ENCODE measurements around the gene GYPB.
"Not testable (repeated sequence)": the region's sequence is repeated elsewhere in the genome, so short reads cannot be mapped to it uniquely, and the experiment has no call there.

The GYPB gene

GRCh38 chr4:144003205-144003889 is 15.8 kb downstream of the GYPB start:
- H2AFZ ChIP-seq (ENCODE audit: low read depth, low read length); H3K36me3 ChIP-seq (ENCODE audit: insufficient read depth, low read length); H3K4me1 ChIP-seq (ENCODE audit: insufficient read depth, low read length); H3K4me3 ChIP-seq (ENCODE audit: low read length); H3K9me3 ChIP-seq (ENCODE audit: low read length); H3K27me3 ChIP-seq (ENCODE audit: insufficient read depth, low read length): not testable (repeated sequence)

GRCh38 chr4:144000331-144000995 is 18.7 kb downstream of the GYPB start:
- not testable (repeated sequence) for H3K4me1 ChIP-seq (ENCODE audit: insufficient read depth, low read length); H3K4me3 ChIP-seq (ENCODE audit: low read length); H3K36me3 ChIP-seq (ENCODE audit: insufficient read depth, low read length); H2AFZ ChIP-seq (ENCODE audit: low read depth, low read length); H3K9me3 ChIP-seq (ENCODE audit: low read length); H3K27me3 ChIP-seq (ENCODE audit: insufficient read depth, low read length)

GRCh38 chr4:143996193-143996592 is 23.0 kb downstream of the GYPB start:
- H3K4me3 ChIP-seq (ENCODE audit: low read length); H3K4me1 ChIP-seq (ENCODE audit: insufficient read depth, low read length); H3K36me3 ChIP-seq (ENCODE audit: insufficient read depth, low read length); H2AFZ ChIP-seq (ENCODE audit: low read depth, low read length); H3K27me3 ChIP-seq (ENCODE audit: insufficient read depth, low read length); H3K9me3 ChIP-seq (ENCODE audit: low read length): not testable (repeated sequence)

- not testable (repeated sequence) for H3K9me3 ChIP-seq (ENCODE audit: low read length); H2AFZ ChIP-seq (ENCODE audit: low read depth, low read length); H3K4me1 ChIP-seq (ENCODE audit: insufficient read depth, low read length); H3K4me3 ChIP-seq (ENCODE audit: low read length); H3K27me3 ChIP-seq (ENCODE audit: insufficient read depth, low read length); H3K36me3 ChIP-seq (ENCODE audit: insufficient read depth, low read length)
Measured at GRCh38 chr4:143991761-143992160, 27.4 kb downstream of the GYPB start.

- H3K4me3 ChIP-seq (ENCODE audit: low read length); H3K27me3 ChIP-seq (ENCODE audit: insufficient read depth, low read length); H3K9me3 ChIP-seq (ENCODE audit: low read length); H3K36me3 ChIP-seq (ENCODE audit: insufficient read depth, low read length); H3K4me1 ChIP-seq (ENCODE audit: insufficient read depth, low read length); H2AFZ ChIP-seq (ENCODE audit: low read depth, low read length): not testable (repeated sequence)
Measured at GRCh38 chr4:143990717-143991116, 28.5 kb downstream of the GYPB start.

- H3K9me3 ChIP-seq (ENCODE audit: low read length), result no peaks in the 10 kb centered on the region
- no peaks in the 10 kb centered on the region for H3K27me3 ChIP-seq (ENCODE audit: insufficient read depth, low read length)
- no peaks in the 10 kb centered on the region for H3K36me3 ChIP-seq (ENCODE audit: insufficient read depth, low read length)
- no peak overlapping the region for H2AFZ ChIP-seq (ENCODE audit: low read depth, low read length)
- no peaks in the 10 kb centered on the region for H3K4me1 ChIP-seq (ENCODE audit: insufficient read depth, low read length)
- no peak overlapping the region for H3K4me3 ChIP-seq (ENCODE audit: low read length)
Measured at GRCh38 chr4:143986180-143986579, 33.0 kb downstream of the GYPB start.

- H3K9me3 ChIP-seq (ENCODE audit: low read length); H3K4me3 ChIP-seq (ENCODE audit: low read length); H2AFZ ChIP-seq (ENCODE audit: low read depth, low read length); H3K36me3 ChIP-seq (ENCODE audit: insufficient read depth, low read length); H3K27me3 ChIP-seq (ENCODE audit: insufficient read depth, low read length); H3K4me1 ChIP-seq (ENCODE audit: insufficient read depth, low read length): not testable (repeated sequence)
Measured at GRCh38 chr4:143980776-143981175, 38.4 kb downstream of the GYPB start.

- H3K4me3 ChIP-seq (ENCODE audit: low read length); H2AFZ ChIP-seq (ENCODE audit: low read depth, low read length); H3K36me3 ChIP-seq (ENCODE audit: insufficient read depth, low read length); H3K4me1 ChIP-seq (ENCODE audit: insufficient read depth, low read length); H3K27me3 ChIP-seq (ENCODE audit: insufficient read depth, low read length); H3K9me3 ChIP-seq (ENCODE audit: low read length): not testable (repeated sequence)
Measured at GRCh38 chr4:143975527-143975926, 43.7 kb downstream of the GYPB start.

GRCh38 chr4:143974021-143974420 is 45.2 kb downstream of the GYPB start:
- not testable (repeated sequence) for H3K4me3 ChIP-seq (ENCODE audit: low read length); H3K36me3 ChIP-seq (ENCODE audit: insufficient read depth, low read length); H3K4me1 ChIP-seq (ENCODE audit: insufficient read depth, low read length); H2AFZ ChIP-seq (ENCODE audit: low read depth, low read length); H3K9me3 ChIP-seq (ENCODE audit: low read length); H3K27me3 ChIP-seq (ENCODE audit: insufficient read depth, low read length)

- Histone ChIP-seq H3K4me3 (ENCODE audit: low read length) (no peak overlapping the region), H3K36me3 (ENCODE audit: insufficient read depth, low read length) (no peaks in the 10 kb centered on the region), H2AFZ (ENCODE audit: low read depth, low read length) (no peak overlapping the region), H3K4me1 (ENCODE audit: insufficient read depth, low read length) (no peaks in the 10 kb centered on the region), H3K27me3 (ENCODE audit: insufficient read depth, low read length) (no peaks in the 10 kb centered on the region), H3K9me3 (ENCODE audit: low read length) (no peaks in the 10 kb centered on the region)
Measured at GRCh38 chr4:143961075-143961474, 58.1 kb downstream of the GYPB start.

- not testable (repeated sequence) for H3K4me3 ChIP-seq (ENCODE audit: low read length); H2AFZ ChIP-seq (ENCODE audit: low read depth, low read length); H3K27me3 ChIP-seq (ENCODE audit: insufficient read depth, low read length); H3K36me3 ChIP-seq (ENCODE audit: insufficient read depth, low read length); H3K9me3 ChIP-seq (ENCODE audit: low read length); H3K4me1 ChIP-seq (ENCODE audit: insufficient read depth, low read length)
Measured at GRCh38 chr4:143955306-143955705, 63.9 kb downstream of the GYPB start.

- H3K4me1 ChIP-seq (ENCODE audit: insufficient read depth, low read length); H3K27me3 ChIP-seq (ENCODE audit: insufficient read depth, low read length); H3K4me3 ChIP-seq (ENCODE audit: low read length); H3K36me3 ChIP-seq (ENCODE audit: insufficient read depth, low read length); H2AFZ ChIP-seq (ENCODE audit: low read depth, low read length); H3K9me3 ChIP-seq (ENCODE audit: low read length): not testable (repeated sequence)
Measured at GRCh38 chr4:143951458-143951972, 67.7 kb downstream of the GYPB start.

GRCh38 chr4:143950967-143951366 is 68.2 kb downstream of the GYPB start:
- not testable (repeated sequence) for H3K36me3 ChIP-seq (ENCODE audit: insufficient read depth, low read length); H3K4me3 ChIP-seq (ENCODE audit: low read length); H3K27me3 ChIP-seq (ENCODE audit: insufficient read depth, low read length); H3K9me3 ChIP-seq (ENCODE audit: low read length); H2AFZ ChIP-seq (ENCODE audit: low read depth, low read length); H3K4me1 ChIP-seq (ENCODE audit: insufficient read depth, low read length)

GRCh38 chr4:143950185-143950584 is 69.0 kb downstream of the GYPB start:
- H3K36me3 ChIP-seq (ENCODE audit: insufficient read depth, low read length); H3K9me3 ChIP-seq (ENCODE audit: low read length); H3K4me1 ChIP-seq (ENCODE audit: insufficient read depth, low read length); H3K27me3 ChIP-seq (ENCODE audit: insufficient read depth, low read length); H3K4me3 ChIP-seq (ENCODE audit: low read length); H2AFZ ChIP-seq (ENCODE audit: low read depth, low read length): not testable (repeated sequence)

All from neuron (in vitro differentiated cells).